Psoas muscle (tissue), 8 donors: ENCODE results near the gene ZSCAN4. TPM values are rescaled to one million over a fixed set of nuclear protein-coding genes. Genes with fewer than 3 reads are reported as not detected.

ENCODE experiments used
- ATAC-seq, 4 donors: fragments of 200-7000 bp; cut with Tn5 transposase; one replicate each; pipeline ENCODE4 v1.9.1; 2020; ENCODE audit warnings: moderate library complexity in 3 of 4, mild to moderate bottlenecking in 2 of 4
- DNase-seq, 2 donors: peaks; one replicate each; pipeline ENCODE4 v3.0.0-alpha.2; 2020
- H3K27ac ChIP-seq: fragments of 200-600 bp; one replicate; pipeline ENCODE4 v1.8.0; 2022
- H3K27me3 ChIP-seq, 3 donors: fragments of 200-600 bp in 1 of 3; one replicate each; pipeline versions ENCODE4 v1.6.1 to v1.8.0; 2013 to 2022; ENCODE audit warnings: low read length in 2 of 3, mild to moderate bottlenecking in 2 of 3, moderate library complexity in 1 of 3; ENCODE audit not compliant: insufficient read depth in 3 of 3
- H3K36me3 ChIP-seq, 2 donors: fragments of 200-600 bp in 1 of 2; one replicate each; pipeline versions ENCODE4 v1.6.1 to v1.8.0; 2013 to 2022; ENCODE audit warnings: low read depth in 1 of 2, mild to moderate bottlenecking in 1 of 2, moderate library complexity in 1 of 2; ENCODE audit not compliant: insufficient read depth in 1 of 2
- H3K4me1 ChIP-seq: fragments of 200-600 bp; one replicate; pipeline ENCODE4 v1.8.0; 2022
- H3K4me3 ChIP-seq: fragments of 200-600 bp; one replicate; pipeline ENCODE4 v1.8.0; 2022; ENCODE audit warnings: mild to moderate bottlenecking
- H3K9me3 ChIP-seq: fragments of 200-600 bp; one replicate; pipeline ENCODE4 v1.8.0; 2022
- CTCF ChIP-seq: fragments of 200-600 bp; IDR thresholded peaks from one replicate; pipeline ENCODE4 v1.8.0; 2022; ENCODE audit warnings: antibody characterized with exemption
- WGBS, 3 donors: extraction: QIAGEN DNeasy Blood & Tissue Kit; methylation state at CpG; one replicate each; pipeline versions ENCODE4 v1.1.6 to v1.1.7; 2013; 5-methylcytosine and 5-hydroxymethylcytosine counted together
- intact Hi-C, 2 donors: fragments of 100-400 bp; cut with DNase I; formaldehyde crosslinking; loops; one replicate each; pipeline versions ENCODE4 v1.11.0 to v1.14.2; 2022
- polyA plus RNA-seq, 3 donors: library from polyadenylated mRNA; stranded (reverse); fragments of 200-250 nt; gene quantifications; one replicate each; pipeline ENCODE4 v1.2.3, GENCODE V29; 2013
- total RNA-seq, 4 donors: library from RNA; stranded (reverse); fragmentation: NEBNext Ultra II Directional in 2 of 4; extraction: Animal tissue kit (Norgen Biotek cat#: 25700) in 2 of 4; gene quantifications; one replicate each; pipeline versions ENCODE4 v1.2.1 to v1.2.4, GENCODE V29; 2021 to 2023
- donor health status: healthy with polysubstance abuse.
- donor health status: DM: no; HTN: no; CAD: no; lungs with moderate emphysema.
- donor health status: Bipolar disorder and iron deficiency.
- donor health status: healthy.
- donor health status: DM: yes; HTN: yes; CAD: no.
- donor health status: DM: no; HTN: no; CAD: no.
- donor health status: DM: no; HTN: no; CAD: no.
- donor health status: DM: yes; HTN: yes; CAD: no.

ZSCAN4 gene
- total and polyA plus RNA-seq, 7 donors = 0.03 TPM; not detected in 6

GRCh38 chr19:57719424-57719823, 50.7 kb downstream of the ZSCAN4 start:
- no peaks in the 10 kb centered on the region for H3K4me1 ChIP-seq
- ATAC-seq = no peak
- intact Hi-C loops = no loop called here
- DNase-seq = no peak
- H3K9me3 ChIP-seq = peaks cover 26% of the 10 kb centered on the region
- H3K36me3 ChIP-seq = peaks cover 18 to 44% of the 10 kb centered on the region in 2 donors
- no peak overlapping the region for H3K27ac ChIP-seq
- TF ChIP-seq CTCF = no peak
- no peaks in the 10 kb centered on the region for H3K27me3 ChIP-seq
- no peak overlapping the region for H3K4me3 ChIP-seq

DNA sequence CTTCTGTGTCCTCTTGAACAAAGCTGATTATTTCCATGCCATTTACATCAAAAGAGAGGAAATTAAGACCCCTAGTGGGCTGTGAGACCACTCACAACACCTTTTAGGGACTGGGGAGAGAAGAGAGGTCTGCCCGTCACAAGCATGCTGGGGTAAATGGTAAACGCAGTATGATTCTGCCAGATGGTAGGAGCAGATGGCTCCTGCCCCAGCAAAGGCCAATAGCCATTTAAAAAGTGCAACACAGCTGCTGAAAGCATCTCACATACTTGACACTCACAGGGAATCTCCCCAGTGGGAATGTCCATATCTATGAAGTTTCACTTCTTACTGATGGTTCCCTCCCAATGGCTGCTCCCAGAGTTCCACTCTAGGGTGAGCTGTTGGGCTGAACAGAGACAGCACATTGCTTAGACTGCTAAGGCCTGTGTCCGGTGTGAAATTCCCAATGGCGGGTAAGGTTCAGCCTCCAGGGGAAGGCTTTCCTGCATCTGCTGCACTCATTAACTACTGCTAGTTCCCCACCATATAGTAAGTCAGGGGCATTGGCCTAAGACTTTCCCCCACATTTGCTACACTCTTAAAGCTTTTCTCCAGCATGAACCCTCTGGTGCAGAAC, 51.3 kb downstream of the ZSCAN4 start:
- ATAC-seq = no peak
- WGBS, 3 donors = 79 to 87% (median 84%) methylated on average over 4 of the region's 4 CpGs
- Histone ChIP-seq H3K27ac (no peak overlapping the region), H3K9me3 (peaks cover 26% of the 10 kb centered on the region), H3K36me3 (peaks cover 18 to 44% of the 10 kb centered on the region in 2 donors), H3K27me3 (no peaks in the 10 kb centered on the region), H3K4me3 (no peak overlapping the region), H3K4me1 (no peaks in the 10 kb centered on the region)
- intact Hi-C loops = loop anchor here in 1 of 2 donors (10.0 kb wide), 1 partner anchor 195 kb away; the partner anchor contains the start of gene ZNF417
- no peak for TF ChIP-seq CTCF
- DNase-seq = no peak

DNA sequence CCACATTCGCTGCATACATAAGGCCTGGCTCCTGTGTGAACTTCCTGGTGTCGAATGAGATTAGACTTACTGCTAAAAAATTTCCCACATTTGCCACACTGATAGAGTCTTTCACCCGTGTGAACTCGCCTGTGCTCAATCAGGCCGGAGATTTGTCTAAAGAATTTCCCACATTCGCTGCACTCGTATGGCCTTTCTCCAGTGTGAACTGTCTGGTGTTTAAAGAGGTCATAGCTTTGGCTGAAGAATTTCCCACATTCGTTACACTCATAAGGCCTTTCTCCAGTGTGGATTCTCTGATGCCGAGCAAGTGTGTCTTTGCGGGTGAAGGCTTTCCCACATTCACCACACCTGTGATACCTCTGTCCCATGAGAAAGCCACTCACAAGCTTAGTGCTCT, 52.1 kb downstream of the ZSCAN4 start:
- Histone ChIP-seq H3K27ac (no peak overlapping the region), H3K9me3 (peaks cover 26% of the 10 kb centered on the region), H3K4me3 (no peak overlapping the region), H3K27me3 (no peaks in the 10 kb centered on the region), H3K4me1 (no peaks in the 10 kb centered on the region), H3K36me3 (peaks cover 18 to 44% of the 10 kb centered on the region in 2 donors)
- ATAC-seq (no peak), DNase-seq (no peak)
- no peak for TF ChIP-seq CTCF
- 97 to 98% (median 97%) methylated on average over 10 of the region's 10 CpGs for WGBS, 3 donors
- intact Hi-C loops = loop anchor here in 1 of 2 donors (10.0 kb wide), 1 partner anchor 194 kb away; the partner anchor contains the start of gene ZNF417

Other genes with a start within 250 kb of the ZSCAN4 start
- 10 to 100 TPM in 2 of 4 donors, 1 to 10 TPM in 2; 5.1 to 11.9 (median 8.0) TPM for gene ZNF749, start 233.6 kb upstream of the ZSCAN4 start, total RNA-seq
- 10 to 100 TPM in 2 of 3 donors, 1 to 10 TPM in 1; 6.7 to 22.4 (median 19.7) TPM for gene ZNF749, start 233.6 kb upstream of the ZSCAN4 start, polyA plus RNA-seq
- 1 to 10 TPM in 3 of 4 donors, under 1 TPM in 1; 0.76 to 4.1 (median 2.3) TPM for gene VN1R1, start 211.8 kb upstream of the ZSCAN4 start, total RNA-seq
- gene VN1R1, start 211.8 kb upstream of the ZSCAN4 start, polyA plus RNA-seq = under 1 TPM; 0.42 to 0.57 (median 0.51) TPM
- gene ZNF772, start 191.4 kb upstream of the ZSCAN4 start, total RNA-seq = 10 to 100 TPM; 12.0 to 15.2 (median 14.1) TPM
- gene ZNF772, start 191.4 kb upstream of the ZSCAN4 start, polyA plus RNA-seq = 1 to 10 TPM; 2.7 to 8.7 (median 3.0) TPM
- 1 to 10 TPM; 4.1 to 7.5 (median 6.9) TPM for gene ZNF419, start 181.2 kb upstream of the ZSCAN4 start, total RNA-seq
- 10 to 100 TPM in 1 of 3 donors, 1 to 10 TPM in 2; 5.9 to 24.4 (median 6.9) TPM for gene ZNF419, start 181.2 kb upstream of the ZSCAN4 start, polyA plus RNA-seq
- gene ZNF773, start 169.0 kb upstream of the ZSCAN4 start, total RNA-seq = 1 to 10 TPM; 2.7 to 5.7 (median 4.4) TPM
- 1 to 10 TPM; 2.3 to 7.5 (median 3.0) TPM for gene ZNF773, start 169.0 kb upstream of the ZSCAN4 start, polyA plus RNA-seq
- gene ZNF549, start 141.6 kb upstream of the ZSCAN4 start, total RNA-seq = 1 to 10 TPM; 1.5 to 4.0 (median 2.3) TPM
- 1 to 10 TPM; 1.4 to 4.6 (median 2.6) TPM for gene ZNF549, start 141.6 kb upstream of the ZSCAN4 start, polyA plus RNA-seq
- 1 to 10 TPM; 2.1 to 4.9 (median 4.6) TPM for gene ZNF550, start 109.1 kb upstream of the ZSCAN4 start, total RNA-seq
- gene ZNF550, start 109.1 kb upstream of the ZSCAN4 start, polyA plus RNA-seq = 1 to 10 TPM; 1.5 to 5.0 (median 2.9) TPM
- 1 to 10 TPM; 2.1 to 4.0 (median 2.4) TPM for gene ZNF416, start 90.0 kb upstream of the ZSCAN4 start, total RNA-seq
- gene ZNF416, start 90.0 kb upstream of the ZSCAN4 start, polyA plus RNA-seq = 1 to 10 TPM; 1.9 to 2.9 (median 2.3) TPM
- 1 to 10 TPM in 2 of 4 donors, under 1 TPM in 2; 0.74 to 2.9 (median 1.3) TPM for gene ZIK1, start 84.8 kb upstream of the ZSCAN4 start, total RNA-seq
- 1 to 10 TPM in 2 of 3 donors, under 1 TPM in 1; 0.72 to 4.4 (median 2.5) TPM for gene ZIK1, start 84.8 kb upstream of the ZSCAN4 start, polyA plus RNA-seq
- gene ZNF530, start 69.0 kb upstream of the ZSCAN4 start, total RNA-seq = 1 to 10 TPM in 3 of 4 donors, under 1 TPM in 1; 0.81 to 2.9 (median 2.0) TPM
- 10 to 100 TPM in 1 of 3 donors, 1 to 10 TPM in 2; 1.7 to 11.7 (median 2.4) TPM for gene ZNF530, start 69.0 kb upstream of the ZSCAN4 start, polyA plus RNA-seq
- gene ZNF134, start 54.7 kb upstream of the ZSCAN4 start, total RNA-seq = 1 to 10 TPM; 5.4 to 8.1 (median 7.5) TPM
- gene ZNF134, start 54.7 kb upstream of the ZSCAN4 start, polyA plus RNA-seq = 1 to 10 TPM; 3.4 to 8.6 (median 4.4) TPM
- gene ZNF211, start 35.8 kb upstream of the ZSCAN4 start, total RNA-seq = 1 to 10 TPM; 1.6 to 6.9 (median 4.9) TPM
- gene ZNF211, start 35.8 kb upstream of the ZSCAN4 start, polyA plus RNA-seq = 1 to 10 TPM; 2.9 to 4.9 (median 3.3) TPM
- gene ZNF551, start 13.0 kb downstream of the ZSCAN4 start, total RNA-seq = 1 to 10 TPM; 1.4 to 2.6 (median 2.0) TPM
- 1 to 10 TPM; 1.5 to 2.5 (median 1.9) TPM for gene ZNF551, start 13.0 kb downstream of the ZSCAN4 start, polyA plus RNA-seq
- 1 to 10 TPM; 1.1 to 2.8 (median 2.2) TPM for gene ZNF154, start 40.3 kb downstream of the ZSCAN4 start, total RNA-seq
- 1 to 10 TPM in 1 of 3 donors, under 1 TPM in 2; 0.61 to 1.4 (median 0.68) TPM for gene ZNF154, start 40.3 kb downstream of the ZSCAN4 start, polyA plus RNA-seq
- 1 to 10 TPM; 3.4 to 8.8 (median 5.8) TPM for gene ZNF671, start 58.7 kb downstream of the ZSCAN4 start, total RNA-seq
- 1 to 10 TPM; 3.1 to 5.1 (median 3.1) TPM for gene ZNF671, start 58.7 kb downstream of the ZSCAN4 start, polyA plus RNA-seq
- gene ZNF776, start 77.9 kb downstream of the ZSCAN4 start, total RNA-seq = 10 to 100 TPM in 1 of 4 donors, 1 to 10 TPM in 3; 7.7 to 15.5 (median 9.0) TPM
- 10 to 100 TPM in 1 of 3 donors, 1 to 10 TPM in 2; 3.6 to 12.4 (median 4.4) TPM for gene ZNF776, start 77.9 kb downstream of the ZSCAN4 start, polyA plus RNA-seq
- gene ZNF586, start 100.7 kb downstream of the ZSCAN4 start, total RNA-seq = 10 to 100 TPM; 10.9 to 14.1 (median 12.1) TPM
- 10 to 100 TPM in 1 of 3 donors, 1 to 10 TPM in 2; 7.1 to 10.5 (median 8.6) TPM for gene ZNF586, start 100.7 kb downstream of the ZSCAN4 start, polyA plus RNA-seq
- gene ZNF552, start 146.0 kb downstream of the ZSCAN4 start, total RNA-seq = 1 to 10 TPM; 1.2 to 4.1 (median 2.4) TPM
- 1 to 10 TPM; 1.8 to 6.1 (median 3.5) TPM for gene ZNF552, start 146.0 kb downstream of the ZSCAN4 start, polyA plus RNA-seq
- 1 to 10 TPM; 3.9 to 7.9 (median 5.9) TPM for gene ZNF587B, start 161.4 kb downstream of the ZSCAN4 start, total RNA-seq
- gene ZNF587B, start 161.4 kb downstream of the ZSCAN4 start, polyA plus RNA-seq = 1 to 10 TPM; 1.4 to 7.0 (median 3.9) TPM
- 10 to 100 TPM; 14.0 to 15.3 (median 14.9) TPM for gene ZNF587, start 180.9 kb downstream of the ZSCAN4 start, total RNA-seq
- 10 to 100 TPM in 1 of 3 donors, 1 to 10 TPM in 2; 2.5 to 11.2 (median 4.6) TPM for gene ZNF587, start 180.9 kb downstream of the ZSCAN4 start, polyA plus RNA-seq
- 1 to 10 TPM; 5.3 to 9.6 (median 8.6) TPM for gene ZNF814, start 220.1 kb downstream of the ZSCAN4 start, total RNA-seq
- 10 to 100 TPM in 1 of 3 donors, 1 to 10 TPM in 2; 7.8 to 12.1 (median 8.7) TPM for gene ZNF814, start 220.1 kb downstream of the ZSCAN4 start, polyA plus RNA-seq
- 1 to 10 TPM; 3.8 to 9.5 (median 7.4) TPM for gene ZNF417, start 247.7 kb downstream of the ZSCAN4 start, total RNA-seq
- gene ZNF417, start 247.7 kb downstream of the ZSCAN4 start, polyA plus RNA-seq = 1 to 10 TPM; 1.5 to 5.2 (median 1.8) TPM